ENCODE data around the gene FRAS1. TPM values are rescaled to one million over a fixed set of nuclear protein-coding genes. Genes with fewer than 3 reads are reported as not detected.
A peak's percentile ranks its signal among the peaks of the same experiment; 100 is the strongest.

Gene FRAS1
- total RNA-seq, 1 donor from 2014 or later, result 28.4 TPM

DNA sequence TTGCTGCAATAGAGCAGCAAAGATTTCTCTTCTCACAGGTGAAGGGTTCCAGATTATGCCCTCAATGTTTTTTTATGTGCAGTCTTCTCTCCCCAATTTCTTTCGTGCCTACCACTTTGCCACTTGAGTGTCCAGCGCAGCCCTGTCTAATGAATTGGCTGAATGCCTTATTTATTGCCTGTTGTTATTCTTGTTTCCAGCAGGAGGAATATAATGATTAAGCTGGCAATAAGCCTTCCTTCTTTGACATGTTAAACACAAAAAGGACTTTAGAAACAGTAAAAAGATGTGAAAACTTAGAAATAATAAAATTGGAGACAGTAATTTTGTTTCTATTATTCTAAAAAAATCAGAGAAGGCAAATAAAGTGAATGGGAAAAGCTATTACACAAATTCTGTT is 34.6 kb upstream of the FRAS1 start:
- H3K27me3 ChIP-seq (ENCODE audit: control insufficient read depth, insufficient read depth, low read length), result no peaks in the 10 kb centered on the region
- DNase-seq (ENCODE audit: low read depth), result no peak

DNA sequence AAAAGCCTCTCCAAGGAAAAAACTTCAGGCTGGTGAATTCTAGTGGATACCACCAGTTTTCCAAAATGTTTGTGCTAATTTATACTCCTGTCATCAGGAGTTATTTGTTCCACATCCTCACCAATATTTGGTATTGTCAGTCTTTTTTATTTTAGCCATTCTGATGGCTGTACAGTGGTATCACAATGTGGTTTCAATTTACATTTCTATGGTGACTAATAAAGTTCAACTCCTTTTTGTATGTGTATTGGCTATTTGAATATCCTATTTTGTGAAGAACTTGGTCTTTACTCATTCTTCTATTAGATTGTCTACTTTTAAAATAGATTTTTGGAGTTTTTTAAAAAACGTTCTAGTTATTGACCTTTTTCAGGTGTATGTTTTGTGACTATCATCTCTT is 33.0 kb upstream of the FRAS1 start:
- Histone ChIP-seq H3K4me3 (ENCODE audit: low read depth, low read length) (no peak overlapping the region), H3K27me3 (ENCODE audit: control insufficient read depth, insufficient read depth, low read length) (no peaks in the 10 kb centered on the region), H3K36me3 (ENCODE audit: control insufficient read depth, insufficient read depth, low read length) (no peaks in the 10 kb centered on the region)
- no peak for DNase-seq (ENCODE audit: low read depth)
- TF ChIP-seq, protein P1, sequence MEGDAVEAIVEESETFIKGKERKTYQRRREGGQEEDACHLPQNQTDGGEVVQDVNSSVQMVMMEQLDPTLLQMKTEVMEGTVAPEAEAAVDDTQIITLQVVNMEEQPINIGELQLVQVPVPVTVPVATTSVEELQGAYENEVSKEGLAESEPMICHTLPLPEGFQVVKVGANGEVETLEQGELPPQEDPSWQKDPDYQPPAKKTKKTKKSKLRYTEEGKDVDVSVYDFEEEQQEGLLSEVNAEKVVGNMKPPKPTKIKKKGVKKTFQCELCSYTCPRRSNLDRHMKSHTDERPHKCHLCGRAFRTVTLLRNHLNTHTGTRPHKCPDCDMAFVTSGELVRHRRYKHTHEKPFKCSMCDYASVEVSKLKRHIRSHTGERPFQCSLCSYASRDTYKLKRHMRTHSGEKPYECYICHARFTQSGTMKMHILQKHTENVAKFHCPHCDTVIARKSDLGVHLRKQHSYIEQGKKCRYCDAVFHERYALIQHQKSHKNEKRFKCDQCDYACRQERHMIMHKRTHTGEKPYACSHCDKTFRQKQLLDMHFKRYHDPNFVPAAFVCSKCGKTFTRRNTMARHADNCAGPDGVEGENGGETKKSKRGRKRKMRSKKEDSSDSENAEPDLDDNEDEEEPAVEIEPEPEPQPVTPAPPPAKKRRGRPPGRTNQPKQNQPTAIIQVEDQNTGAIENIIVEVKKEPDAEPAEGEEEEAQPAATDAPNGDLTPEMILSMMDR (IDR thresholded peaks at IDR 0.05; ENCODE audit: insufficient read depth, low read length, poor library complexity, severe bottlenecking), result no peak

More for the DNA sequence above, 34.6 kb upstream of the FRAS1 start:
- Histone ChIP-seq H3K4me3 (ENCODE audit: low read depth, low read length) (no peak overlapping the region), H3K36me3 (ENCODE audit: control insufficient read depth, insufficient read depth, low read length) (no peaks in the 10 kb centered on the region)
- TF ChIP-seq, protein P1 (IDR thresholded peaks at IDR 0.05; ENCODE audit: insufficient read depth, low read length, poor library complexity, severe bottlenecking), result peak; percentile 1

DNA sequence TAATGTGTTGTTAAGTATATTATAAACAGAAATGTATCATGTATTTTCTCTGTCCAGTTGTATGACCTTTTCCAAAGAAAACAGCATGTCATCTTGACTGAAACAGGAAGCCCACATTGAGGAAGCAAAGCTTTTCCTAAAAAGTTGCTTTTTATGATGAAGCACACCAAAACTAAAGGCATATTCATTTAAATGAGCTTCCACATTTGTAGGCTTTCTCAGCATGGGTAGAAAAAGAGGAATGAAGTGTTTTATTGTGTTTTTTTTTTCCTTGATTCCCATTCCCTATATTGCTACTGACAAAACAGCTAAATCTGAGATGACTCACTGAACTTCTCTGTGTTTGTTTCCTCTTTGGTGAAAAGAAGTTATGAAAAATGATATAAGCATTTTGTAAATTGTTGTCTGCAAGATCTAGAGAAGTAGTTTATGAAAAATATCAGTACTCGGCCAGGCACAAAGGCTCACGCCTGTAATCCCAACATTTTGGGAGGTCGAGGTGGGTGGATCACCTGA is 32.5 kb upstream of the FRAS1 start:
- H3K27me3 ChIP-seq (ENCODE audit: control insufficient read depth, insufficient read depth, low read length), result no peaks in the 10 kb centered on the region
- no peak overlapping the region for H3K4me3 ChIP-seq (ENCODE audit: low read depth, low read length)
- TF ChIP-seq, protein P1 (IDR thresholded peaks at IDR 0.05; ENCODE audit: insufficient read depth, low read length, poor library complexity, severe bottlenecking), result no peak
- no peak for DNase-seq (ENCODE audit: low read depth)
- no peaks in the 10 kb centered on the region for H3K36me3 ChIP-seq (ENCODE audit: control insufficient read depth, insufficient read depth, low read length)

DNA sequence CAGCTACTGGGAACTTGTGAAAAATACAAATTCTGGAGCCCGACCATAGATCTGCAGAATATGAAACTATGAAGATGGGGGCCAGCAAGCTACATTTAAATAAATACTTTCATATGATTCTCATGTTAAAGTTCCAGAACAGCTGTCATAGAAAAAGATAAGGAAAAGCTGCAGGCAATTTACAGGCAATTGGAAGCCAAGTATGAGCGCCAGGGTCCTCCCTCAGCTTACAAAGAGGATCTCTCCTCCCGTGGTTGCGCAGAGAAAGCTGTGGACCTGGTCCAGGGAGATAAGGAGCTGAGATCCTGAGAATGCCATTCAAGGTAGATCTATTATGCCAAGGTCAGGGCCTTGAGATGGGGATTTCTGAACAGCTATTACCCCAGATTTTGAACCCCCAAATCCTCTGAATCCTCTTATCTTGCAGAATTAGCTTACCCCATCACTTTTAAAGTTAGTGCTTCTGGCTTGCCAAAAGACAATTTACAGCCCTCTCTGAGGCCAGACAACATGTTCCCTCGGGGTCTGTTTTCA is 25.6 kb upstream of the FRAS1 start:
- DNase-seq (ENCODE audit: low read depth), result no peak
- Histone ChIP-seq H3K27me3 (ENCODE audit: control insufficient read depth, insufficient read depth, low read length) (no peaks in the 10 kb centered on the region), H3K36me3 (ENCODE audit: control insufficient read depth, insufficient read depth, low read length) (no peaks in the 10 kb centered on the region), H3K4me3 (ENCODE audit: low read depth, low read length) (no peak overlapping the region)
- TF ChIP-seq, protein P1 (IDR thresholded peaks at IDR 0.05; ENCODE audit: insufficient read depth, low read length, poor library complexity, severe bottlenecking), result no peak

DNA sequence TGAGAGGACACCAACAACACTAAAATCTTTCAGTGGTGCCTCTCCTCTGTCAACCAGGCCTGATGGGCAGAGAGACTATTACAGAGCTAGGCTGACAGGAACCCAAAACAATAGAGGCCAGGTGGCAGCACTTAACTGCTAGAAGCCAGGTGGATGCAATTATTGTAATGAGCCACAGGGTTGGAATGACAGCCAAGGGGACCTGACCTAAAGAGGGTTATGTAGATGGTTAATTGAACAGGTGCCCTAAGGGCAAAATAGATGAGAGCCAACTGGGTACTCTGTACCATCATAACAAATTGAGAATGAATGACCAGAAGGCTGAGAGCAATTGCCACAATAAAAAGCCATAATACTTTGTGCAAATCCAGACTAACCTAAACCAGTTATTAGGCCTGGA is 24.7 kb upstream of the FRAS1 start:
- TF ChIP-seq, protein P1 (IDR thresholded peaks at IDR 0.05; ENCODE audit: insufficient read depth, low read length, poor library complexity, severe bottlenecking), result no peak
- H3K27me3 ChIP-seq (ENCODE audit: control insufficient read depth, insufficient read depth, low read length), result no peaks in the 10 kb centered on the region
- no peak overlapping the region for H3K4me3 ChIP-seq (ENCODE audit: low read depth, low read length)
- DNase-seq (ENCODE audit: low read depth), result no peak
- H3K36me3 ChIP-seq (ENCODE audit: control insufficient read depth, insufficient read depth, low read length), result no peaks in the 10 kb centered on the region

DNA sequence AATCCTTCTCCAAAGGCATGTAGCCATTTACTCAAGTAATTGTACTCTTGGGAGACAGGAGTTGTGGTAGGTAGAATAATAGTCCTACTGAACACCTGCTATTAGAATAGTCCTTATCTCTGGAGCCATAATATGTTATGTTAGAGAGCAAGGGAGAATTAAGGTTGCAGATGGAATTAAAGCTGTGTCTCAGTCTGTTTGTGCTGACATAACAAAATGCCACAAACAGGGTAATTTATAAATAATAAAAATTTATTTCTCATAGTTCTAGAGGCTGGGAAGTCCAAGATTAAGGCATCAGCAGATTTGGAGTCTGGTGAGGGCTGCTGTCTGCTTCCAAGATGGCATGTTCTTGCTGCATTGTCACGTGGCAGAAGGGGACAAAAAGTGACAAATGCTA is 24.2 kb upstream of the FRAS1 start:
- TF ChIP-seq, protein P1 (IDR thresholded peaks at IDR 0.05; ENCODE audit: insufficient read depth, low read length, poor library complexity, severe bottlenecking), result no peak
- H3K36me3 ChIP-seq (ENCODE audit: control insufficient read depth, insufficient read depth, low read length), result no peaks in the 10 kb centered on the region
- H3K4me3 ChIP-seq (ENCODE audit: low read depth, low read length), result no peak overlapping the region
- no peak for DNase-seq (ENCODE audit: low read depth)
- no peaks in the 10 kb centered on the region for H3K27me3 ChIP-seq (ENCODE audit: control insufficient read depth, insufficient read depth, low read length)
